ENCODE data around the gene EML4. TPM values are rescaled to one million over a fixed set of nuclear protein-coding genes. Genes with fewer than 3 reads are reported as not detected.

The EML4 gene
- total and polyA plus RNA-seq, 2 of the 13 experiments (the other 11 are each of a cell fraction or from before 2014, with no cell fraction given) = 243 to 476 TPM

- TF ChIP-seq ZBTB10 (CRISPR knock-in tag; IDR thresholded peaks at IDR 0.05; ENCODE audit: borderline replicate concordance) (peak; percentile 85; the same call in 1 of the 2 replicates), NFKBIZ (CRISPR knock-in tag; IDR thresholded peaks at IDR 0.05) (peak; percentile 95; the same call in 1 of the 2 replicates), YEATS2 (CRISPR knock-in tag; IDR thresholded peaks at IDR 0.05; ENCODE audit: borderline replicate concordance) (peak; percentile 72; the same call in 1 of the 2 replicates), MYNN (CRISPR knock-in tag; IDR thresholded peaks at IDR 0.05; ENCODE audit: low read depth) (no peak), ZNF660 (CRISPR knock-in tag; IDR thresholded peaks at IDR 0.05; ENCODE audit: borderline replicate concordance, low read depth) (no peak), ZNF615 (CRISPR knock-in tag; IDR thresholded peaks at IDR 0.05; ENCODE audit: borderline replicate concordance) (no peak), PCBP2 (optimal IDR thresholded peaks at IDR 0.05; ENCODE audit: low read depth, low read length, poor library complexity, severe bottlenecking) (no peak), POLR2AphosphoS2 (IDR thresholded peaks at IDR 0.05; ENCODE audit: low read depth, low read length) (no peak), ZNF367 (CRISPR knock-in tag; IDR thresholded peaks at IDR 0.05; ENCODE audit: borderline replicate concordance) (no peak), MED1 (CRISPR knock-in tag; IDR thresholded peaks at IDR 0.05) (peak; percentile 100), RBM39 (IDR thresholded peaks at IDR 0.05; ENCODE audit: low read depth, low read length, poor library complexity, severe bottlenecking) (no peak), ZNF430 (CRISPR knock-in tag; IDR thresholded peaks at IDR 0.05) (peak; percentile 85; the same call in 1 of the 2 replicates), SP4 (CRISPR knock-in tag; IDR thresholded peaks at IDR 0.05) (peak; percentile 52; the same call in 1 of the 2 replicates), ZKSCAN1 (IDR thresholded peaks at IDR 0.05; ENCODE audit: low read length) (no peak), ZNF598 (CRISPR knock-in tag; IDR thresholded peaks at IDR 0.05; ENCODE audit: borderline replicate concordance) (no peak), ZNF883 (CRISPR knock-in tag; IDR thresholded peaks at IDR 0.05; ENCODE audit: not compliant biosample characterization) (no peak), MZF1 (CRISPR knock-in tag; IDR thresholded peaks at IDR 0.05; ENCODE audit: borderline replicate concordance) (no peak), PHF21A (CRISPR knock-in tag; IDR thresholded peaks at IDR 0.05) (peak; percentile 92), PREB (CRISPR knock-in tag; IDR thresholded peaks at IDR 0.05) (no peak), SRSF4 (IDR thresholded peaks at IDR 0.05; ENCODE audit: low read depth, low read length, poor library complexity, severe bottlenecking) (no peak), ZSCAN12 (CRISPR knock-in tag; IDR thresholded peaks at IDR 0.05) (peak; percentile 32; the same call in 1 of the 2 replicates), ZSCAN30 (CRISPR knock-in tag; IDR thresholded peaks at IDR 0.05) (no peak), KAT7 (CRISPR knock-in tag; IDR thresholded peaks at IDR 0.05; ENCODE audit: borderline replicate concordance) (peak; percentile 97), ZNF780A (CRISPR knock-in tag; IDR thresholded peaks at IDR 0.05) (no peak), ZNF562 (CRISPR knock-in tag; IDR thresholded peaks at IDR 0.05; ENCODE audit: borderline replicate concordance) (no peak), BHLHE40 (IDR thresholded peaks at IDR 0.05; ENCODE audit: low read length) (no peak), SMC3 (IDR thresholded peaks at IDR 0.05; ENCODE audit: low read length) (no peak), FOXO1 (CRISPR knock-in tag; IDR thresholded peaks at IDR 0.05) (peak; percentile 99)
Measured at GRCh38 chr2:42135381-42136312, 33.5 kb upstream of the EML4 start (continued).

All from HepG2 (cell line).